Ishikawa (cell line): Measurements from ENCODE around the gene WWOX.

Source experiments
- CEBPB ChIP-seq: IDR thresholded peaks from 2 replicates; pipeline ENCODE4 v1.6.1; 2012
- CREB1 ChIP-seq: IDR thresholded peaks from 2 replicates; pipeline ENCODE4 v1.6.1; 2012; ENCODE audit warnings: low read depth
- EP300 ChIP-seq: IDR thresholded peaks from 2 replicates; pipeline ENCODE4 v1.6.1; 2012; ENCODE audit warnings: borderline replicate concordance
- RAD21 ChIP-seq: IDR thresholded peaks from 2 replicates; pipeline ENCODE4 v1.6.1; 2012; ENCODE audit warnings: low read depth
- TCF12 ChIP-seq: IDR thresholded peaks from 2 replicates; pipeline ENCODE4 v1.6.1; 2012; ENCODE audit warnings: low read depth

DNA sequence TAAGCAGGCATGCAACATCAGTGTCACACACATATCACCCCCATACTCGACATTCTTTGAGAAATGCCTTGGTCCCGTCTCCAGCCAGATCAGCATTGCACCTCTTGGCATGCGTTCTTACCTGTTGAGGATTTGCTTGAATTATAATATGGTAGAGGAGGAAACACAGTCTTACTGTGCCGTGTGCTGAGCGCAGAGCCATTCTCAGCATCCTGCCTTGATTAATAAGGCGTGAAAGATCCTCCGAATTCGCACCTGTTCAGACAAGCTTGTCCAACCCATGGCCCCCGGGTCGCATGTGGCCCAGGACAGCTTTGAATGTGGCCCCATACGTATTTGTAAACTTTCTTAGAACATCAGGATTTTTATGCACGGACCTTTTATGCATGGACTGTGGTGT, 408.1 kb downstream of the WWOX start:
- TF ChIP-seq TCF12 (no peak), CEBPB (no peak), CREB1 (no peak), RAD21 (no peak), EP300 (no peak)
